GM18861 (cell line): ENCODE measurements around the gene ABCB6.

Experiments used
- ATAC-seq: cut with Tn5 transposase; IDR thresholded peaks from one replicate; pipeline ENCODE4 v1.9.1; 2021; ENCODE audit not compliant: unreplicated experiment

Gene ABCB6

DNA sequence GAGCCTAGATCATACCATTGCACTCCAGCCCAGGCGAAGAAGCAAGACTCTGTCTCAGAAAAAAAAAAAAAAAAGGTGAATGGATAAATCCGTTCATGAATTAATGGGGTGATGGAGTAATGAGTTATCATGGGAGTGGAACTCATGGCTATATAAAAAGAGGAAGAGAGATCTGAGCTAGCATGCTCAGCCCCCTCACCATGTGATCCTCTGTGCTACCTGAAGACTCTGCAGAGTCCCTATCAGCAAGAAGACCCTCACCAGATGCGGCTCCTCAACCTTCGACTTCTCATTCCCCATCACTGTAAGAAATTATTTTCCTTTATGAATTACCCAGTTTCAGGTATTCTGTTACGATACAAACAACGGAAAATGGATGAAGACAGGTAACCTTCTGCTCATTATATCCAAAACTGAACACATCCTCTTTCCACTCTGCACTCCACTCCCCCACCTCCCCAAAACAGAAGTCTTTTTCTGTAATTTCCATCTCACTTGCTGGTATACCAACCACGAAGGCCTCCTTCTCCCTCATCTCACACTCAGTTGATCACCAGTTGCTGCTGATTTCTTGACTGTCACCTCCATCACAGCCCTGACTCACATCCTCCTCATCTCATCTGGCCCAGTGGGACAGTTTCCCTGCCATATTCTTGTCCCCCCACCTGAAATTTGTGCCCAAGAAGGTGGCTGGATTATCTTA, 31.9 kb downstream of the ABCB6 start:
- ATAC-seq = no peak

DNA sequence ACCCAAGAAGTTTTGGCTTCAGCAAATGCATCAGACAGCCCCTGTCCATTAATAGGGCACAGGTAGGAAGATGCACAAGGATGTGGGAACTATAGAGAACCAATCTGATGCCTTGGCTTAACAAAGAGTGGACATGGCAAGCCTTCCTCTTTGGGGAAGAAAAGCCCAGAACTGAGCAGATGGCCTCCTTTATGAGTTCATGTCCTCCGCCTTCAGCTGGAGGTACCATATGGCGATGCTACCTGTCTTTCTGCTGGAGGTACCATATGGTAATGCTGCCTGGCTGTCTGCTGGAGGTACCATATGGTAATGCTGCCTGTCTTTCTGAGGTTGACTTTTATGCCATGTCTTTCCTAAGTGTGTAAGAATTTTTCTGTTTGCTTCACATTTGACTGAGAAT, 34.6 kb downstream of the ABCB6 start:
- no peak for ATAC-seq

DNA sequence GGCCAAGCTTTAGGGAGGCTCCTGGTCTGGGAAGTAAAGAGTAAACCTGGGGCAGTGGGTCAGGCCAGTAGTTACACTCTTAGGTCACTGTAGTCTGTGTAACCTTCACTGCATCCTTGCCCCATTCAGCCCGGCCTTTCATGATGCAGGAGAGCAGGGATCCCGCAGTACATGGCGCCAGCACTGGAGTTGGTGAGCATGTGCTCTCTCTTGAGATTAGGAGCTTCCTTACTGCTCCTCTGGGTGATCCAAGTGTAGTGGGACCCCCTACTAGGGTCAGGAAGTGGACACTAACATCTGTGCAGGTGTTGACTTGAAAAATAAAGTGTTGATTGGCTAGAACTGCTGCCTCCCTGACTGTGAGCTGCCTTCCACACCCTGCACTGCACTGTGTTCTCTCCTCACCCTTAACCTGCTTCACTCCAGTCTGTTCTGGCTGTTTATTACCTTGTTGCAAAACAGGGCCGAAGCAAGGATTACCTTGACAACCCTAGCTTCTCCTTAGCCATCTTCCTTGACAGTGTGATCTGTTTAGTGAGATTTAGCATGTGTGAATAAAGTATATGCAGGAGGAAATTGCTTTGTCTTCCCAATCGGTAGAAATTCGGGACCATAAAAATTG, 35.5 kb downstream of the ABCB6 start:
- ATAC-seq = no peak

DNA sequence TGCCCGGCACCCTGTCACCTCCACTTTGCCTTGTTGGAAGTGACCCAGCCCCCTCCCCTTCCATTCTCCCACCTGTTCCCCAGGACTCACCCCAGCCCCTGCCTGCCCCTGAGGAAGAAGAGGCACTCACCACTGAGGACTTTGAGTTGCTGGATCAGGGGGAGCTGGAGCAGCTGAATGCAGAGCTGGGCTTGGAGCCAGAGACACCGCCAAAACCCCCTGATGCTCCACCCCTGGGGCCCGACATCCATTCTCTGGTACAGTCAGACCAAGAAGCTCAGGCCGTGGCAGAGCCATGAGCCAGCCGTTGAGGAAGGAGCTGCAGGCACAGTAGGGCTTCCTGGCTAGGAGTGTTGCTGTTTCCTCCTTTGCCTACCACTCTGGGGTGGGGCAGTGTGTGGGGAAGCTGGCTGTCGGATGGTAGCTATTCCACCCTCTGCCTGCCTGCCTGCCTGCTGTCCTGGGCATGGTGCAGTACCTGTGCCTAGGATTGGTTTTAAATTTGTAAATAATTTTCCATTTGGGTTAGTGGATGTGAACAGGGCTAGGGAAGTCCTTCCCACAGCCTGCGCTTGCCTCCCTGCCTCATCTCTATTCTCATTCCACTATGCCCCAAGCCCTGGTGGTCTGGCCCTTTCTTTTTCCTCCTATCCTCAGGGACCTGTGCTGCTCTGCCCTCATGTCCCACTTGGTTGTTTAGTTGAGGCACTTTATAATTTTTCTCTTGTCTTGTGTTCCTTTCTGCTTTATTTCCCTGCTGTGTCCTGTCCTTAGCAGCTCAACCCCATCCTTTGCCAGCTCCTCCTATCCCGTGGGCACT, 36.2 kb downstream of the ABCB6 start:
- no peak for ATAC-seq

DNA sequence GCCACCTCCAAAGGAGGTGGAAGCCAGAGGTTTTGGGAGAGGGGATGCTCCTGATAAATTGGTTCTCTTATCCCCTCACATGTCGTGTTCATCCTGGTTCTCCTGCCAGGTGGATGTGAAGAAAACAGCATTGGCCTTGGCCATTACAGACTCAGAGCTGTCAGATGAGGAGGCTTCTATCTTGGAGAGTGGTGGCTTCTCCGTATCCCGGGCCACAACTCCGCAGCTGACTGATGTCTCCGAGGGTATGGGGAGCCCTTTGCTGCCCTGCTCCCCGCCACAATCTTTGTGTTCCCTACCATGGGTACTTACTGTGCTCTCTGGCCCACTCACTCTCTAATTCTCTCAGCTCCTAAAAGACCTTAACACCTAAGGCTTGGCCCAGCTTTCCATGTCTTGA, 37.2 kb downstream of the ABCB6 start:
- ATAC-seq = no peak

DNA sequence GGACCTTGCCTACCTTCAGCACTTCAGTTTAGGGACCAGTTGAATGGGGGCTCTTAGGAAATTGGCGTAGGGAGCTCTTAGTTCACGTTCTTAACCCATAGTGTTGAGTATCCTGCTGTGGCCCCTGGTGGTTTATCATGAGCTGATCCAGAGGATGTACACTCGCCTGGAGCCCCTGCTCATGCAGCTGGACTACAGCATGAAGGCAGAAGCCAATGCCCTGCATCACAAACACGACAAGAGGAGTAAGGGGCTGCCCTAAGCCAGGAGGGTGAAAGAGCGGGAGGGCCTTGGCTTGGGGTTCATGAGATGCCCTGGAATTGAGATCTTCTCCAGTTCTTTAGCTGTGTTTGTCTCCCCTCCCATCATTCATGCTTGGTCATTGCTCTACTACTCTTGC, 37.8 kb downstream of the ABCB6 start:
- no peak for ATAC-seq

DNA sequence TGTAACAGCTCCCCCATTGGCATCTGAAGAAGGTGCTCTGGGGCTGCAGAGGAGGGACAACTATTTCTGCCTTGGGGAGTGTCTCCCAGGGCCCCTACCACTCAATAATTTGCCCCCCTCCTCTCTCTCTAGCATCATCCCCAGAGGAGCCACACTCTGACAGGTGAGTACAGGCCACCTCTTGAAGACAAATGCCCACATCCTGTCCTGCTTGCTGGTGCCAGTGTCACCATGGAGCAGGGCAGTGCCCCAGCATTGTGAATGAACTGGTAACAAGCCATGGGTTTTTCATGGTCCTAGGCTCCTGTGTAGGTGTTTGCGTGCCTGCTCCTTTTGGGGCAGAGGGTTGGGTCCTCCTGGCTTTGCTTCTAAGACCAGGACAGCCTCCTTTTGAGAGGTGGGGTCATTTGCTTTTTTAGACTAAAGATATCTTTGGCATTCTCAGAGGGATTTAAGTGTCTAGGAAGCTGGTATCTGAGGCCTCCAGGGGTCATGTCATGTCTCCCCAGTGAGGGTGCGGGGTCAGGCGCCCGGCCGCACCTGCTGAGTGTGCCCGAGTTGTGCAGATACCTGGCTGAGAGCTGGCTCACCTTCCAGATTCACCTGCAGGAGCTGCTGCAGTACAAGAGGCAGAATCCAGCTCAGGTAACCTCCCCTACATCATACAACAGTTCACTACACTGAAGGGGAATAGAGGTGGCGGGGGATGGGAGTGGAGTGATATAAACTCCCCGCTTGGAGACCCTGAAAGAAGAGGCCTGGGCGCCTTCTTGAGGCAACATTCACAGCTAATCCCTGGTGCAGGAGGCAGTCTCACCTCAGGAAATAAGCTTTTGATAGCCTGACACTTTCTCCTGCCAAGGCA, 38.9 kb downstream of the ABCB6 start:
- ATAC-seq = no peak

DNA sequence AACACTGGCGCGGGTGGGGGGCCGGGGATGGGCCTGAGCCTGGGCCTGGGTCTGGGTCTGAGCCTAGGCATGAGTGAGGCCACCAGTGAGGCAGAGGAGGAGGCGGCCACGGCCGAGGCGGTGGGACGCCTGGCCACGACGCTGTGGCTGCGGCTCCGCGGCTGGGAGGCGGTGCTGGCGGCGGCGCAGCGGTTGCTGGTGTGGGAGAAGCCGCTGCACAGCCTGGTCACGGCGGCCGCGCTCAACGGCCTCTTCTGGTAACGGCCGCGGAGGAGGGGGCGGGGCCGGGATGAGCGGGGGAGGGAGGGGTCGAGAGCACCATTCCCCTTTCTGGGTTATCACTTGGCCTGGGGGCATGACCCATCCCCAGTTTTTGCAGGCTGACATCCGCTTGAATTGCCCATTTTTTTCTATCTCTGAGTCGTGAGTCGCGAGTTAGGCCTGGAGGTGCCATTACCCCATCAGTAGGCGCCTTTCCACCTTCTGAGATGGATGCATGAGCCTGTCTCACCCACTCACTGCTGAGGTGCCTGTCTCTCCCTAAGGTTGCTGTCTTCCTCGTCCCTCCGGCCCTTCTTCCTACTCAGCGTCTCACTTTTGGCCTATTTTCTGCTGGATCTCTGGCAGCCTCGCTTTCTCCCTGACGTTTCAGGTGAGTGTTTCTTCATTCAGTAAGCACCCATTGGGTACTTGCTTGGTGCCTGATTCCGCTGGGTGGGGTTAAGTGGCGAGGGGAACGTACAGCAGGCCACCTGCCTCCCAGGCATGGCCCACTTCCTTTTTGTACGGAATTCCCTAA, 40.2 kb downstream of the ABCB6 start:
- ATAC-seq = peak; percentile 4

DNA sequence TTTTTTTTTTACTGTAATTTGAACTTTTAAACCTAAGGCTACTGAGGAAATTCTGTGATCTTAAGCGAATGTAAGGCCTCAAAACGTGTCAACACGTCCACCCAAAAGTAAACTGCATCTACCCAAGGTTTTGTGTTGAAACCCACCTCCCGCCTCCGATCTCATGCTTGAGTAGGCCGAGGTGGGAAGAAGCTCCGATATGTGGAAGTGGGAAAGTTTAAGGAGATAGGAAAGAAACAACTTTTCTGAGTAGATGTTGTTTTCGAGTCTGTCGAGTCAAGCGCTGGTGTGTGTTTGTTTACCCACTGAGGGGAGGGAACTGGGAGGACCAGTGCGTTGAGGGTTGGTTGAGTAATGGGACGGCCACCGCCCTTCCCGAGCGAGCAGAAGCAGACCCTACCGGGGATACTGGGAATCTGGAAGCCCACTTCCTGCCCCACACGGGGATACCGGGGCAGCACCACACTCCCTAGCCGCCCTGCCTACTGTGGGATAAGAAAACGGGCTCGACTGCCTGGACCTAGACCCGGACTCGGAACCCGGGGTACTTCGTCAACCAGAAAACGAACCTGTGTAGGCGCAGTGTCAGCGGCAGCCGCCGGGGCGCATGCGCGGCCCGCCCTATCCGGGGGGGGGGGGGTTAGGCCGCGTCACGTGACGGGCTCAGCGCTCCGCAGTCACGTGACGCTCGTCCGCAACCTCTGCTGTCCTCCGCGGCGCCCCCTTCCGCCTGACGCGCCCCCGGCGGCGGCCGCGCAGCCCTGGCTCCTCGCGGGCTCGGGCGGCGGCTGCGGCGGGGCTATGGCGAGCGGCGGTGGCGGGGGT, 41.0 kb downstream of the ABCB6 start, which contains the start of gene RETREG2:
Gene RETREG2 (plus strand): TSS at position 724 of the 825 bp plus-strand sequence. CDS start 78 bp downstream, at position 802.
- ATAC-seq = peak; percentile 28

DNA sequence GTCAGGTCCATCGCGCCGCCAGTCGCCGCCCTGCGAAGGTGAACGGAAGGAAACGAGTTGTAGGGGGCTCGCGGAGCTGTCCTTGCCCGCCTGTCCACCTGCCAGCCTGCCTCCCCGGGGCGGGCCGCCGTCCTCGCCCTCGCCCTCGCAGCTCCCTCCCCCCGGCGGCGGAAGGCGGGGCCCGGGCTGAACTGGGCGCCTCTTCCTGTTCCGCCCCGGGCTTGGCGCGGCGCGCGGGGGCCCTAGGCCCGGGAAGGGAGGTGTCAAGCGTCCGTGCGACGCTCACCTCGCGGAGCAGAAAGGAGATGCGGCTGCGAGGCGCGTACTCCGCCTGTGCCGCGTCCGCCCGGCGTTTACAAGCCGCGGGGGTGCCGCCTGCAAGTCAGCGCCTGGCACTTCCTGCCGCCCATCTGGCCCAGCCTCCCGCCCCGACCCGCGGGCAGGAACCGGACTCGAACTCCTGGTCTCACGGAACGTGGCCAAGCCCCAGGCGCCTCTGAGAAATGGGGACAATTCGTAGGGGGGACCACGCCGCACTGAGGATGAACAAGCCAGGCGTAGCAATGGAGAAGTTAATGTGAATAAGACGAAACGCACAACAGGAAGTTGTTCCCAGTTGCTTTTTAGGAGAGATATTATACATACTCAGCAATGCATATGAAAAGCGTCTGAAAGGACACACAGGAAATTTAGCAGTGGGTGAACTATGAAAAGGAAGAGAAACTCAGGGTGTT, 41.8 kb downstream of the ABCB6 start, which contains the start of gene CNPPD1:
Gene CNPPD1 (minus strand): TSS at position 108 of the 734 bp plus-strand sequence. CDS start 97 bp downstream, at position 11.
- peak; percentile 55 for ATAC-seq

DNA sequence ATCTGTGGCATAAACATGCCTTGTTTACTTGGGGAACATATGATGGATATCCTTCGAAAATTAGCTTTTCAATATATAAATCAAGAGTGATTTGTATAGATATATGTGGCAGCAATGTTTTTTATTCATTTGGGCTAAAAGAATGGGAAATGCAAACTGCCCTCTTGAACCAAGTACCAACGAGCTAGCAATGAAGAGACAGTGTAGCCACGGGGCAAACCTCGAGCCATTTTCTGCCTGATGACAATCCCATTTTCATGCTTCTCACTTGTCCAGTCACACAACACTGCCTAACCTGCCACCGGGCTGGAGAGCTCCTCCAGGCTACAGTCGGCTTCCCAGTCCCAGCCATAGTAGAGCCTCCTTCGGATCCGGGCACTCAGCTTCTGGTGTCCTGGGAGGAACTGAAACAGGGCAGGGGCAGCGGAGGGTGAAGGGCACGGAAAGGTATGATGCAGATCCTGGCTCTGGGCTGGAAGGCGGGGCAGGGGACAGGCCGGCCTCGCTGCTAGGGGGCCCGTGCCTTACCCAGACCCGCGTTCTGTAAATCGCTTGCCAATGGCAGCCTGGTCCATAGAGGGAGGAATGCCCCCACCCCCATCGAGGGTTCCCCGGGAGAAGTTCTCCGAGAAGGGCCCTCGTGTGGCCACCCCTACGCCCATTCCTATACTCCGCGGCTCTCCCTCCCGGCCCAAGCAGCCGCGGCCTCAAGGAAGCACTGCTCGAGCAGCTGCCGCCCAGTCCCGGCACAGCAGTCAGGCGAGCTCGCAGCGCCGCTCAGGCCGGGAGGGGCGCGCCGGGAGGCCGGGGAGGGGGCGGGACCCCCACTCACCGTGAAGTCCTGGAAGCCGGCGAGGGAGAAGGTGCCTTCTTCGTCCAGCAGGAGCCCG, 42.6 kb downstream of the ABCB6 start:
- peak; percentile 18 for ATAC-seq

DNA sequence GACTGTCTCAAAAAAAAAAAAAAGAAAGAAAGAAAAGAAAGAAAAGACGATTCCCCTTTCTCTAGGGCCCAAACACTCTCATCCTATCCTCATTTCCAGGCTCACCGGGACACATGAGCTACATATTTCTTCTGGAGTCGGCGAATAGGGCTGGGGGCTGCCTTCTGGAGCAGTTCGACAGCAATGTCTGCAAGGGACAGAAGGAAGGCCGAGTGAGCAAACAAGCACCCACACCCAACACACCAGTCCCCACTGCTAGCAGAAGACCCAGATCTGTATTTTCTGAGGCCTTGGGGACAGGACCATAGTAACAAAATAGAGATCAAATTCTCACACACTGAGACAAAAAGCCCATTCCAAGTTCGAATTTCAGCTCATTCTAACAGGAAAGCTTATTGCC, 43.3 kb downstream of the ABCB6 start:
- no peak for ATAC-seq

DNA sequence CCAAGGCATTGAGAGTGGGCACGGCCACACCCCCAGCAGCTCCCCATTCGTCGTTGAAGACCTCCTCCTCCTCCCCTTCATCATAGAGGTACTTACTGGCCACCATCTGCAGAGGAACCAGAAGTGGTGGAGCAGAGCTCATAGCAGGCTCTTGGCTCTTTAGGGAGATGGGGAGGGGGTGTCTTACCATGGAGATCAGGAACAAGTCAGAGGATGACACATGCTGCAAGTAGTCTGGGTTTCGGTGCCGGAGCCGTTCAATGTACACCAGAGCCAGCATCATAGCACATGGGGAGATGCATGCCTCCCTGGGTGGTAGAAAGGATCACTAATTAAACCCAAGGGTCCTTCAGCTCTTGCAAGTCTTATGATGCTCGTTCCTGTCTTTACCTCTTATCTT, 44.0 kb downstream of the ABCB6 start:
- ATAC-seq = no peak

DNA sequence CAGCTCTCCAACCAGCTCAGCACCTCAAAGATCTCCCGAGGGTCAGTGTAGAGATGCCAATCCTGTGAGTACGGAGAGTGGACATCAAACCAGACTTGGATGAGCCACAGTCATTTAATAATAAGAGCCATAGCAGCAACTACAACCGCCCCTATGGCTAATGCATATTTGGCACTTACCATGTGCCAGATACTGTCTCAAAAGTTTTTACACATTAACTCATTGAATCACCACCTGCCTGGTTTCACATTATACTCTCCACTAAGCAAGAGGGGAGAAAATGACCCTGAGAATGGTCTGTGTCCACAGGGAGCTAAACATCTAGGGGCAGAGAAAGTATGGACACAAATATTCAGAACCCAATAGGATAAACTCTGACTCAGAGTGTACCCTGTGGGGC, 44.6 kb downstream of the ABCB6 start:
- no peak for ATAC-seq

DNA sequence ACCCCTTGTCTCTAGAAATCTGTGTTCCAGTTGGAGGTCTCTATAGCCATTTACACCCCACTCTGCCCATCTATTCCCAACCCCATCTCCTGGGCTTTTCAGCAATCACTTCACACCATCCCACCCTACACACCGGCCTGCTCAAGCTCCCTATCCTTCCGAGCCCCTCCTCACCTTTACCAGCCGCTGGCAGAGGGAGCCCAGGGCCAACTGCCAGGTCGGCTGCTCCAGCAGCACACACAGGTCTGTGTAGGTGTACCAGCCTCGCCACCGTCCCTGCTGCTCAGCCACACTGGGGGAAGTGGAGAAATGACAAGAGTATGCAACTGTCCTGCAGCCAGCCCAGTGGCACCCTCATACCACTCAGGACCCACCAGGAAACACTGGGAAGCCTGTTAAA, 45.6 kb downstream of the ABCB6 start:
- no peak for ATAC-seq

DNA sequence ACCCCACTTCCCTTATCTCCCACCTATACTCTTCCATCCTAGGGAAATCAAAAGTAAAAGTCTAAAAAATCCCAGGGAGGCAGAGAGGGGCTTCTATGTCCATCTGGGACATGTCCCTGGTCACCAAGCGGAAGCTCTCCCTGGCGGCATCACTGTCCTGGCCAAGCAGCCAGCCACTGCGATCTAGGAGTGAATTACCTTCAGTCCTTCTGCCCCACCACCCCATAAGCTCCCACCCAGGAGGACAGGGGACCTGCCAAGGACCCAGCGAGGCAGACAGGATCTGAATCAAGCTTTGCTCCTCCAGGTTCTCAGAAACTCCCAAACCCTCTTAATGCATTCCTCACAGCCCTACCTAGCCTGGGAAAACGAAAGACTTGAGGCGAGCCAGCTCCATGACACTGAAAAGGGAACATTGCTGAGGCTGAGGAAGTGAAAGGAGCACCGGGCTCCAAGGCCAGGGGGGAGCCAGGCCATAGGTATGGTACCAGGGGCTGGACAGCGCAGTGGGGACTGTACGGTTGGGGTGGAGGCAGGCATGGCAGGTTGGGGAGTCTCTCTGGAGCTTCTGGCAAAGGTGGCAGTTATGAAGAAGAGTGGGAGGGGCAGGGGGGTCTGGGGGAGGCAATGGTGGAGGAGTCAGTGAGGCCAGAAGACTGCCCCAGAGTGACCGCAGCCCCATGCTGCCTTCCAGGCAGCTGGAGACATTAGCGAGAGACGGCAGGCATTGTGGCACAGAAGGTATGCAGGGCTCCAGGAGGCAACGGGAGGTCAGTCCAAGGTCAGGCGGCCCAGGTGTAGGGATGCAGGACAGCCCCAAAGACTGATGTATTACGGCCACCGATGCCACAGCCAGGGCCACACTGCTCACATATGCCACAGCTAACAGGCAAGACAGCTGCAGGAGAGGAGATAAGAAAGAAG, 46.3 kb downstream of the ABCB6 start:
- ATAC-seq = no peak
